HepG2 (cell line): ENCODE data around the gene HEMK1. TPM values are rescaled to one million over a fixed set of nuclear protein-coding genes. Genes with fewer than 3 reads are reported as not detected.
A peak's percentile ranks its signal among the peaks of the same experiment; 100 is the strongest.

Experiments
- FOXJ3 ChIP-seq: sonication (generic); formaldehyde crosslinking; IDR thresholded peaks from 2 replicates; pipeline ENCODE4 v1.4.0; 2020; ENCODE audit warnings: missing genetic modification reagents, mild to moderate bottlenecking, borderline replicate concordance
- GABPB1 ChIP-seq: IDR thresholded peaks from 2 replicates; pipeline ENCODE4 v1.6.1; 2016; ENCODE audit warnings: mild to moderate bottlenecking, missing genetic modification reagents, moderate library complexity, missing compliant biosample characterization
- MTF2 ChIP-seq: sonication (generic); formaldehyde crosslinking; IDR thresholded peaks from 2 replicates; pipeline ENCODE4 v1.5.0; 2020; ENCODE audit warnings: missing genetic modification reagents, borderline replicate concordance
- NFE2L2 ChIP-seq: fragments of 150-350 bp; IDR thresholded peaks from 2 replicates; pipeline ENCODE4 v1.6.1; 2014; ENCODE audit warnings: low read length
- POLR2AphosphoS5 ChIP-seq: IDR thresholded peaks from 2 replicates; pipeline ENCODE4 v1.6.1; 2012; ENCODE audit warnings: low read depth, low read length
- RCOR2 ChIP-seq: IDR thresholded peaks from 2 replicates; pipeline ENCODE4 v1.6.1; 2016; ENCODE audit warnings: missing biosample characterization, missing genetic modification reagents
- SOX13 ChIP-seq, 3 experiments: fragments of 450-650 bp in 1 of 3; sonication (generic) in 1 of 3; formaldehyde crosslinking in 1 of 3; IDR thresholded peaks in 2 of 3; conservative IDR thresholded peaks in 1 of 3; 2 replicates each; pipeline versions ENCODE4 v1.5.0 to v1.6.1; 2016 to 2020; ENCODE audit warnings: antibody characterized with exemption in 1 of 3, mild to moderate bottlenecking in 1 of 3, missing compliant biosample characterization in 1 of 3, missing genetic modification reagents in 1 of 3, moderate library complexity in 1 of 3
- SOX6 ChIP-seq, 2 experiments: fragments of 450-650 bp in 1 of 2; sonication (generic) in 1 of 2; formaldehyde crosslinking in 1 of 2; IDR thresholded peaks; 2 replicates each; pipeline versions ENCODE4 v1.4.0 to v1.6.1; 2017 to 2020; ENCODE audit warnings: antibody characterized with exemption in 1 of 2, mild to moderate bottlenecking in 1 of 2, missing genetic modification reagents in 1 of 2
- THAP9 ChIP-seq: sonication (generic); formaldehyde crosslinking; IDR thresholded peaks from 2 replicates; pipeline ENCODE4; 2020; ENCODE audit warnings: missing genetic modification reagents, mild to moderate bottlenecking, borderline replicate concordance
- TOE1 ChIP-seq: sonication (generic); formaldehyde crosslinking; IDR thresholded peaks from 2 replicates; pipeline ENCODE4 v1.4.0; 2020; ENCODE audit warnings: mild to moderate bottlenecking, missing genetic modification reagents
- U2AF2 ChIP-seq: fragments of 200-400 bp; formaldehyde crosslinking; IDR thresholded peaks from 2 replicates; pipeline ENCODE4 v1.6.1; 2017; ENCODE audit warnings: low read depth, mild to moderate bottlenecking, low read length
- YEATS2 ChIP-seq: sonication (generic); formaldehyde crosslinking; IDR thresholded peaks from 2 replicates; pipeline ENCODE4 v1.4.0; 2020; ENCODE audit warnings: missing genetic modification reagents, borderline replicate concordance
- YEATS4 ChIP-seq: sonication (generic); formaldehyde crosslinking; IDR thresholded peaks from 2 replicates; pipeline ENCODE4 v1.4.0; 2020; ENCODE audit warnings: missing genetic modification reagents, borderline replicate concordance
- ZNF230 ChIP-seq: sonication (generic); formaldehyde crosslinking; IDR thresholded peaks from 2 replicates; pipeline ENCODE4 v1.4.0; 2020; ENCODE audit warnings: mild to moderate bottlenecking, missing genetic modification reagents
- ZNF232 ChIP-seq: sonication (generic); formaldehyde crosslinking; IDR thresholded peaks from 2 replicates; pipeline ENCODE4 v1.4.0; 2020; ENCODE audit warnings: missing genetic modification reagents, borderline replicate concordance
- ZNF513 ChIP-seq: sonication (generic); formaldehyde crosslinking; conservative IDR thresholded peaks from 2 replicates; pipeline ENCODE4 v1.5.0; 2020; ENCODE audit warnings: missing genetic modification reagents
- ZNF629 ChIP-seq: sonication (generic); formaldehyde crosslinking; conservative IDR thresholded peaks from 2 replicates; pipeline ENCODE4 v1.5.0; 2020; ENCODE audit warnings: missing genetic modification reagents
- ZNF891 ChIP-seq: sonication (generic); formaldehyde crosslinking; IDR thresholded peaks from 2 replicates; pipeline ENCODE4 v1.5.0; 2020; ENCODE audit warnings: mild to moderate bottlenecking, missing genetic modification reagents
- polyA plus RNA-seq, 8 experiments: library from polyadenylated mRNA; depleted of rRNA in 3 of 8; stranded (reverse) in 7 of 8; unstranded in 1 of 8; fragments of >200 nt; fragmentation: Illumina TruSeq in 4 of 8; extraction: Trizol in 4 of 8; gene quantifications; 2 replicates each; pipeline versions ENCODE4 v1.2.1 to v1.2.3, GENCODE V29; 2011 to 2016; ENCODE audit warnings: low read depth in 4 of 8, missing spikeins in 1 of 8, mixed read lengths in 1 of 8; ENCODE audit not compliant: insufficient read depth in 1 of 8
- total RNA-seq, 5 experiments: library from RNA; depleted of rRNA; stranded (reverse); fragments of >200 nt; fragmentation: Illumina TruSeq; extraction: Trizol; gene quantifications; 2 replicates each; pipeline ENCODE4 v1.2.3, GENCODE V29; 2016; ENCODE audit warnings: low read depth in 1 of 5
- TF ChIP-seq, protein P1 (sequence below): sonication (generic); formaldehyde crosslinking; IDR thresholded peaks from 2 replicates; pipeline ENCODE4 v1.4.0; 2020; ENCODE audit warnings: missing genetic modification reagents
- TF ChIP-seq, protein P2 (sequence below): sonication (generic); formaldehyde crosslinking; IDR thresholded peaks from 2 replicates; pipeline ENCODE4 v1.5.0; 2020; ENCODE audit warnings: missing genetic modification reagents

Gene HEMK1
- total and polyA plus RNA-seq, 2 of the 13 experiments (the other 11 are each of a cell fraction or from before 2014, with no cell fraction given) = 9.8 to 12.6 TPM

DNA sequence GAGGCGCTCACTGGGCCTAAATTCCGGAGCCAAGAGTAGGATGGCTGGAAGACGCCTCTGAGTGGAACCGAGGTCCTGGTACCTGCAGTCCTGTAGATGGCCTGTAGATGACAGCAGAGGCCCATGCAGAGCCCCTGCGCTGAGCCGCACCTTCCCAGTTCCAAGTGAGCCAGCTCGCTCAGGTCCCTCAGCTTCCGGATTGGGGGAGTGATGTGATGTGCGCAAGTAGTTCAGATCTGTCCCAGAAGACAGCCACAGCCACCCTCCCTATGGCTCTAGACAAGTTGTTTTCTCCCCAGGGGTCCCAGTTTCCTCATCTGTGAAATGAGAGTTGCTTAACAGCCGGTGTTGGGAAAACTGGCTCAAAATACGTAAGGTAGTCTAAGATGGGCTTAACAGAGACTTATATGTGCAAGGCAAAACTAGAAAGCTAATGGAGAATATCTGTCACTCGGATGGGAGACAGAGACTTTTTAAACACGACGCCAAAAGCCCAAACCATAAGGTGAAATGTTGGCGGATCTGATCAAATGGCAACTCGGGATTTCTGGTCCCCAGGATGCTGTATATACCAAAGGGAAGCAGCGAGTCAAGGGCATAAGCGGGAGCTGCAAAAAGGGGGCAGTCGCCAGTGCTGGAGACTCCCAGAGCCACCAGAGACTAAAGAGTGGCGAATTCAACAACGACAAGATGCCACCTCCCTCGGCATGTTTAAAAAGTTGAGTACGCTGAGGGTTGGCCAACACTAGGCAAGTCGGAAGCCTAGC is 46.9 kb downstream of the HEMK1 start (continued):
- TF ChIP-seq THAP9 (CRISPR knock-in tag) (0 out of 2 replicates have a peak, but pooled peaks have one; percentile 9), U2AF2 (no peak), GABPB1 (CRISPR knock-in tag) (peak; percentile 49; the same call in 1 of the 2 replicates), RCOR2 (CRISPR knock-in tag) (no peak), SOX13 (IDR thresholded peaks at IDR 0.05) (no peak), SOX13 (CRISPR knock-in tag; conservative IDR thresholded peaks at IDR 0.05 in 1 of 2, IDR thresholded peaks at IDR 0.05 in 1 of 2) (no peak), NFE2L2 (no peak), TOE1 (CRISPR knock-in tag) (no peak), ZNF513 (CRISPR knock-in tag) (no peak), FOXJ3 (CRISPR knock-in tag) (no peak), ZNF629 (CRISPR knock-in tag) (no peak), ZNF230 (no peak; the same call in 1 of the 2 replicates), YEATS4 (CRISPR knock-in tag) (no peak; the same call in 1 of the 2 replicates), ZNF232 (peak; percentile 29; the same call in 1 of the 2 replicates), POLR2AphosphoS5 (no peak), ZNF891 (no peak), SOX6 (IDR thresholded peaks at IDR 0.05) (no peak), SOX6 (CRISPR knock-in tag; IDR thresholded peaks at IDR 0.05) (0 out of 2 replicates have a peak, but pooled peaks have one; percentile 24), YEATS2 (CRISPR knock-in tag) (peak; percentile 14; the same call in 1 of the 2 replicates), MTF2 (0 out of 2 replicates have a peak, but pooled peaks have one; percentile 29)
- TF ChIP-seq, protein P1, sequence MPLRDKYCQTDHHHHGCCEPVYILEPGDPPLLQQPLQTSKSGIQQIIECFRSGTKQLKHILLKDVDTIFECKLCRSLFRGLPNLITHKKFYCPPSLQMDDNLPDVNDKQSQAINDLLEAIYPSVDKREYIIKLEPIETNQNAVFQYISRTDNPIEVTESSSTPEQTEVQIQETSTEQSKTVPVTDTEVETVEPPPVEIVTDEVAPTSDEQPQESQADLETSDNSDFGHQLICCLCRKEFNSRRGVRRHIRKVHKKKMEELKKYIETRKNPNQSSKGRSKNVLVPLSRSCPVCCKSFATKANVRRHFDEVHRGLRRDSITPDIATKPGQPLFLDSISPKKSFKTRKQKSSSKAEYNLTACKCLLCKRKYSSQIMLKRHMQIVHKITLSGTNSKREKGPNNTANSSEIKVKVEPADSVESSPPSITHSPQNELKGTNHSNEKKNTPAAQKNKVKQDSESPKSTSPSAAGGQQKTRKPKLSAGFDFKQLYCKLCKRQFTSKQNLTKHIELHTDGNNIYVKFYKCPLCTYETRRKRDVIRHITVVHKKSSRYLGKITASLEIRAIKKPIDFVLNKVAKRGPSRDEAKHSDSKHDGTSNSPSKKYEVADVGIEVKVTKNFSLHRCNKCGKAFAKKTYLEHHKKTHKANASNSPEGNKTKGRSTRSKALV (CRISPR knock-in tag) = peak; percentile 40; the same call in 1 of the 2 replicates
- TF ChIP-seq, protein P2, sequence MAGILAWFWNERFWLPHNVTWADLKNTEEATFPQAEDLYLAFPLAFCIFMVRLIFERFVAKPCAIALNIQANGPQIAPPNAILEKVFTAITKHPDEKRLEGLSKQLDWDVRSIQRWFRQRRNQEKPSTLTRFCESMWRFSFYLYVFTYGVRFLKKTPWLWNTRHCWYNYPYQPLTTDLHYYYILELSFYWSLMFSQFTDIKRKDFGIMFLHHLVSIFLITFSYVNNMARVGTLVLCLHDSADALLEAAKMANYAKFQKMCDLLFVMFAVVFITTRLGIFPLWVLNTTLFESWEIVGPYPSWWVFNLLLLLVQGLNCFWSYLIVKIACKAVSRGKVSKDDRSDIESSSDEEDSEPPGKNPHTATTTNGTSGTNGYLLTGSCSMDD (CRISPR knock-in tag) = no peak
